ENCODE measurements around the gene SLC35E1.

SLC35E1 gene

GRCh38 chr19:16572332-16573211, at the start of gene SLC35E1:
Gene SLC35E1, minus strand, starts transcription at chr19:16572415. Its CDS starts 51 bp downstream, at chr19:16572364.
- FAIRE-seq, result no peak

- FAIRE-seq, result no peak
Measured at GRCh38 chr19:16621165-16621800, 49.1 kb upstream of the SLC35E1 start.

GRCh38 chr19:16620584-16620983, 48.4 kb upstream of the SLC35E1 start:
- FAIRE-seq, result no peak

GRCh38 chr19:16620018-16620417, 47.8 kb upstream of the SLC35E1 start:
- FAIRE-seq, result no peak

- FAIRE-seq, result no peak
Measured at GRCh38 chr19:16619457-16619856, 47.2 kb upstream of the SLC35E1 start.

- no peak for FAIRE-seq
Measured at GRCh38 chr19:16618248-16618647, 46.0 kb upstream of the SLC35E1 start.

- no peak for FAIRE-seq
Measured at GRCh38 chr19:16615808-16616207, 43.6 kb upstream of the SLC35E1 start.

GRCh38 chr19:16614941-16615340, 42.7 kb upstream of the SLC35E1 start:
- FAIRE-seq, result no peak

GRCh38 chr19:16613841-16614240, 41.6 kb upstream of the SLC35E1 start:
- no peak for FAIRE-seq

- FAIRE-seq, result no peak
Measured at GRCh38 chr19:16612636-16613035, 40.4 kb upstream of the SLC35E1 start.

- FAIRE-seq, result no peak
Measured at GRCh38 chr19:16611121-16611520, 38.9 kb upstream of the SLC35E1 start.

GRCh38 chr19:16609511-16610200, 37.4 kb upstream of the SLC35E1 start:
- FAIRE-seq, result no peak

GRCh38 chr19:16608290-16608739, 36.1 kb upstream of the SLC35E1 start:
- no peak for FAIRE-seq

GRCh38 chr19:16607819-16608218, 35.6 kb upstream of the SLC35E1 start:
- FAIRE-seq, result no peak

GRCh38 chr19:16605553-16605994, 33.4 kb upstream of the SLC35E1 start:
- no peak for FAIRE-seq

GRCh38 chr19:16605115-16605514, 32.9 kb upstream of the SLC35E1 start:
- FAIRE-seq, result no peak

- no peak for FAIRE-seq
Measured at GRCh38 chr19:16604615-16605014, 32.4 kb upstream of the SLC35E1 start.

- FAIRE-seq, result no peak
Measured at GRCh38 chr19:16603090-16603489, 30.9 kb upstream of the SLC35E1 start.

- no peak for FAIRE-seq
Measured at GRCh38 chr19:16601378-16602052, 29.3 kb upstream of the SLC35E1 start.

GRCh38 chr19:16600824-16601223, 28.6 kb upstream of the SLC35E1 start:
- FAIRE-seq, result no peak

GRCh38 chr19:16599655-16600346, 27.6 kb upstream of the SLC35E1 start:
- FAIRE-seq, result no peak

- no peak for FAIRE-seq
Measured at GRCh38 chr19:16598848-16599247, 26.6 kb upstream of the SLC35E1 start.

All from islet of Langerhans (tissue), 1 donor.